ENCODE results near the gene TDRD6. TPM values are rescaled to one million over a fixed set of nuclear protein-coding genes. Genes with fewer than 3 reads are reported as not detected.

Gene TDRD6
- total RNA-seq, 6 experiments from 2014 or later = 0.13 to 1.4 (median 0.72) TPM

DNA sequence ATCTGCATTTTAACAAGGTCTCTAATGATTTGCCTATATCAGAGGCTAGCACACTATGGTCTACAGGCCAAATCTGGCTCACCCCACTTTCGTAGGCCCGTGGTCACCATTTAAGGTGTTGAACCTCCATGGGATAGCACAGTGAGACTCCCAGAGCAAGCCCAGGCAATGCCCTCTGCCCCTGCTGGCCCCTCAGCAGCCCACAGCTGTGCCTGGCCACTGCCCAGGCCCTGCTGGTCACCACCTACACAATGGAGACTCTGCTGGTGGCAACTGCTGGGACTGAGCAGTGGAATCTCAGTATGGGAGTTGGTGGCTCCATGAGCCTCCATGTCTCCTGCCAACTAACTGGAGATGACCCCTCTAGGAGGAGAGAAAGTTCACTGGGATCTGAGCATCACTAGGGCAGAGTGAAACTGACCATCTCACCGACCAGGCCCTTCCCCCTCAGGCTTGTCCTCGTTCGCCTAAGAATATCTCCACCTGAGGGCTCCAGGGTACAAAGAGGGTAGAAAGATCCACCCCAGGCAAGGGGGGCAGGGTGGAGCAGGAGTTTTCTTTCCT, 61.3 kb downstream of the TDRD6 start:
- no peaks in the 10 kb centered on the region for H3K9me3 ChIP-seq
- H3K4me3 ChIP-seq = no peak overlapping the region
- 78% methylated on average over 3 of the region's 5 CpGs for WGBS (ENCODE audit: insufficient coverage, low coverage, low lambda C conversion rate, missing lambda C conversion rate)
- H3K27me3 ChIP-seq = no peaks in the 10 kb centered on the region
- H3K36me3 ChIP-seq = no peaks in the 10 kb centered on the region
- TF ChIP-seq POLR2A (IDR thresholded peaks at IDR 0.05) = no peak
- H3K4me1 ChIP-seq = no peaks in the 10 kb centered on the region
- no peak for ATAC-seq
- DNase-seq = no peak
- intact Hi-C loops (cut with DNase I) = no loop called here
- no peak overlapping the region for H3K27ac ChIP-seq

DNA sequence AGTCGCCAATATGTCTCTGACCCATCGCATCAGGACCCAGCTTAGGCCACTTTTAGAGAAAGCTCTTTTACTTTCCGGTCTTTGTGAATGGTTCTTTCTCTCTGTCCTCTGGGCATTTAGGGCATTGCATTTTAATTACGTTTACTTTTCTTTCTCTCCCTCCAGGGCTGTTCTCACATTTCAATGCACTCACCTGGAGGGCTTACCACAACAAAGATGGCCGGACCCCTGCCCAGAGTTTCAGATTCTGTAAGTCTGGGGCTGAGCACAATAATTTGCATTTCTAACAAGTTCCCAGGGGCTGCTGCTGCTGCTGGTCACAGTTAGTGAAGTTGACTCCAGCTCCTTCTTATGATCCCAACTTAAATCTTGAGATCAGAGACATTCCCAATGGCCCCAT, 62.0 kb downstream of the TDRD6 start:
- no peak for TF ChIP-seq POLR2A (IDR thresholded peaks at IDR 0.05)
- TF ChIP-seq, protein P1, sequence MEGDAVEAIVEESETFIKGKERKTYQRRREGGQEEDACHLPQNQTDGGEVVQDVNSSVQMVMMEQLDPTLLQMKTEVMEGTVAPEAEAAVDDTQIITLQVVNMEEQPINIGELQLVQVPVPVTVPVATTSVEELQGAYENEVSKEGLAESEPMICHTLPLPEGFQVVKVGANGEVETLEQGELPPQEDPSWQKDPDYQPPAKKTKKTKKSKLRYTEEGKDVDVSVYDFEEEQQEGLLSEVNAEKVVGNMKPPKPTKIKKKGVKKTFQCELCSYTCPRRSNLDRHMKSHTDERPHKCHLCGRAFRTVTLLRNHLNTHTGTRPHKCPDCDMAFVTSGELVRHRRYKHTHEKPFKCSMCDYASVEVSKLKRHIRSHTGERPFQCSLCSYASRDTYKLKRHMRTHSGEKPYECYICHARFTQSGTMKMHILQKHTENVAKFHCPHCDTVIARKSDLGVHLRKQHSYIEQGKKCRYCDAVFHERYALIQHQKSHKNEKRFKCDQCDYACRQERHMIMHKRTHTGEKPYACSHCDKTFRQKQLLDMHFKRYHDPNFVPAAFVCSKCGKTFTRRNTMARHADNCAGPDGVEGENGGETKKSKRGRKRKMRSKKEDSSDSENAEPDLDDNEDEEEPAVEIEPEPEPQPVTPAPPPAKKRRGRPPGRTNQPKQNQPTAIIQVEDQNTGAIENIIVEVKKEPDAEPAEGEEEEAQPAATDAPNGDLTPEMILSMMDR (IDR thresholded peaks at IDR 0.05) = no peak
- Histone ChIP-seq H3K27ac (no peak overlapping the region), H3K27me3 (no peaks in the 10 kb centered on the region), H3K9me3 (no peaks in the 10 kb centered on the region), H3K4me1 (no peaks in the 10 kb centered on the region), H3K4me3 (no peak overlapping the region), H3K36me3 (no peaks in the 10 kb centered on the region)
- no peak for ATAC-seq
- intact Hi-C loops (cut with DNase I) = no loop called here
- no peak for DNase-seq
- 74% methylated on average over 5 of the region's 5 CpGs for WGBS (ENCODE audit: insufficient coverage, low coverage, low lambda C conversion rate, missing lambda C conversion rate)

DNA sequence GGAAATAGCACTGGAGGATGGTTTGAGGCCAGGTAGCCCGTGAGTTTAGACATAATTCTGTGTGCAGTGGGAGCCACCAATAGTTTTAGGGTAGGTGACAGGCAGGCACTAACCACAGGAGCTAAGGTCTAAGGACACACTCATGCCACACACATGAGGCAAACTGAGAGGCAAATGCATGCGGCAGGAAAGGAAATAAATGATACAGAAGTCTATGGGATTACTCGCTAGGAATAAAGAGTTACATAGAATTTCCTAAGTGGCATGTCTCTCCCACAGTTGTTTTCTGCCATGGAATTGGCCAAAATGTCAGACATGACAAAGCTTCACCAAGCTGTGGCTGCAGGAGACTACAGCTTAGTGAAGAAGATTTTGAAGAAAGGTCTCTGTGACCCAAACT, 64.0 kb downstream of the TDRD6 start:
- H3K27ac ChIP-seq = no peak overlapping the region
- WGBS (ENCODE audit: insufficient coverage, low coverage, low lambda C conversion rate, missing lambda C conversion rate) = 81% methylated on average over 3 of the region's 3 CpGs
- H3K36me3 ChIP-seq = no peaks in the 10 kb centered on the region
- no peak for TF ChIP-seq POLR2A (IDR thresholded peaks at IDR 0.05)
- TF ChIP-seq, protein P1 (IDR thresholded peaks at IDR 0.05) = no peak
- H3K4me3 ChIP-seq = no peak overlapping the region
- H3K4me1 ChIP-seq = no peaks in the 10 kb centered on the region
- no peak for ATAC-seq
- H3K27me3 ChIP-seq = no peaks in the 10 kb centered on the region
- no peaks in the 10 kb centered on the region for H3K9me3 ChIP-seq
- DNase-seq = no peak
- intact Hi-C loops (cut with DNase I) = no loop called here

Other genes starting within 250 kb of the TDRD6 start
- gene RCAN2, start 196.4 kb upstream of the TDRD6 start, total RNA-seq = 1 to 10 TPM in 5 of 6 experiments, under 1 TPM in 1; 0.77 to 4.5 (median 1.9) TPM
- 10 to 100 TPM; 21.2 to 59.7 (median 37.2) TPM for gene CYP39A1, start 35.1 kb upstream of the TDRD6 start, total RNA-seq
- 10 to 100 TPM in 5 of 6 experiments, 1 to 10 TPM in 1; 8.8 to 21.0 (median 14.2) TPM for gene SLC25A27, start 34.9 kb upstream of the TDRD6 start, total RNA-seq
- gene PLA2G7, start 47.5 kb downstream of the TDRD6 start, total RNA-seq = 1 to 10 TPM in 5 of 6 experiments, under 1 TPM in 1; 0.92 to 7.4 (median 1.6) TPM
- not detected for gene ANKRD66, start 59.0 kb downstream of the TDRD6 start, total RNA-seq
- gene MEP1A, start 105.5 kb downstream of the TDRD6 start, total RNA-seq = under 1 TPM in 2 of 6 experiments, not detected in 4; 0.07 to 0.18 TPM
- gene ADGRF5, start 234.1 kb downstream of the TDRD6 start, total RNA-seq = 10 to 100 TPM in 3 of 6 experiments, 1 to 10 TPM in 3; 6.5 to 14.6 (median 10.7) TPM

Measured in right lobe of liver (tissue), 6 donors.